Measurements from ENCODE around the gene SIRT7.

- TF ChIP-seq CTCF (IDR thresholded peaks at IDR 0.05; ENCODE audit: insufficient read depth, low read depth, low read length) (no peak), EZH2 (IDR thresholded peaks at IDR 0.05; ENCODE audit: insufficient read depth, low read length) (peak; percentile 96)
These were observed 43.8 kb upstream of the SIRT7 start for GRCh38 chr17:81961521-81962498.
